ENCODE data around the gene DCXR. TPM values are rescaled to one million over a fixed set of nuclear protein-coding genes. Genes with fewer than 3 reads are reported as not detected.
A peak's percentile ranks its signal among the peaks of the same experiment; 100 is the strongest.

The DCXR gene
- total and polyA plus RNA-seq, 2 of the 13 experiments (the other 11 are each of a cell fraction or from before 2014, with no cell fraction given), result 287 to 311 TPM

- no peak for TF ChIP-seq ZNF234 (CRISPR knock-in tag; conservative IDR thresholded peaks at IDR 0.05)
- TF ChIP-seq PHB2 (IDR thresholded peaks at IDR 0.05; ENCODE audit: partially characterized antibody), result no peak
- TF ChIP-seq ELF1 (CRISPR knock-in tag; IDR thresholded peaks at IDR 0.05), result no peak
- TF ChIP-seq HMG20B (CRISPR knock-in tag; conservative IDR thresholded peaks at IDR 0.05), result no peak
- no peak; the same call in 1 of the 2 replicates for TF ChIP-seq ZC3H13 (CRISPR knock-in tag; IDR thresholded peaks at IDR 0.05)
- TF ChIP-seq ZNF296 (CRISPR knock-in tag; conservative IDR thresholded peaks at IDR 0.05), result no peak
- TF ChIP-seq ZNF724P (CRISPR knock-in tag; IDR thresholded peaks at IDR 0.05; ENCODE audit: borderline replicate concordance), result no peak
- TF ChIP-seq ATAD3A (CRISPR knock-in tag; IDR thresholded peaks at IDR 0.05), result no peak
- TF ChIP-seq USF2 (IDR thresholded peaks at IDR 0.05; ENCODE audit: low read depth, low read length), result no peak
- no peak for TF ChIP-seq USF2 (CRISPR knock-in tag; IDR thresholded peaks at IDR 0.05; ENCODE audit: borderline replicate concordance)
- no peak for TF ChIP-seq SNAPC5 (CRISPR knock-in tag; IDR thresholded peaks at IDR 0.05; ENCODE audit: borderline replicate concordance)
- TF ChIP-seq SATB2 (CRISPR knock-in tag; IDR thresholded peaks at IDR 0.05), result no peak
- TF ChIP-seq LRRFIP1 (CRISPR knock-in tag; conservative IDR thresholded peaks at IDR 0.05), result no peak
- TF ChIP-seq ZNF335 (CRISPR knock-in tag; IDR thresholded peaks at IDR 0.05), result no peak
- no peak for TF ChIP-seq GTF2F1 (IDR thresholded peaks at IDR 0.05; ENCODE audit: low read length)
- no peak for TF ChIP-seq DR1 (CRISPR knock-in tag; IDR thresholded peaks at IDR 0.05)
- TF ChIP-seq THAP8 (CRISPR knock-in tag; IDR thresholded peaks at IDR 0.05; ENCODE audit: borderline replicate concordance), result no peak
- no peak for TF ChIP-seq ZFP36L2 (CRISPR knock-in tag; IDR thresholded peaks at IDR 0.05)
- TF ChIP-seq ZBTB37 (CRISPR knock-in tag; IDR thresholded peaks at IDR 0.05), result 0 out of 2 replicates have a peak, but pooled peaks have one; percentile 33
- no peak for TF ChIP-seq NFRKB (IDR thresholded peaks at IDR 0.05)
- no peak for TF ChIP-seq PRPF4 (IDR thresholded peaks at IDR 0.05; ENCODE audit: low read depth, low read length, poor library complexity, severe bottlenecking)
- peak; percentile 61; the same call in 1 of the 2 replicates for TF ChIP-seq ZSCAN21 (CRISPR knock-in tag; IDR thresholded peaks at IDR 0.05; ENCODE audit: borderline replicate concordance)
Measured at GRCh38 chr17:82076018-82076784, 38.7 kb upstream of the DCXR start (continued).
